ENCODE results near the gene ZNF593OS.

Gene ZNF593OS

DNA sequence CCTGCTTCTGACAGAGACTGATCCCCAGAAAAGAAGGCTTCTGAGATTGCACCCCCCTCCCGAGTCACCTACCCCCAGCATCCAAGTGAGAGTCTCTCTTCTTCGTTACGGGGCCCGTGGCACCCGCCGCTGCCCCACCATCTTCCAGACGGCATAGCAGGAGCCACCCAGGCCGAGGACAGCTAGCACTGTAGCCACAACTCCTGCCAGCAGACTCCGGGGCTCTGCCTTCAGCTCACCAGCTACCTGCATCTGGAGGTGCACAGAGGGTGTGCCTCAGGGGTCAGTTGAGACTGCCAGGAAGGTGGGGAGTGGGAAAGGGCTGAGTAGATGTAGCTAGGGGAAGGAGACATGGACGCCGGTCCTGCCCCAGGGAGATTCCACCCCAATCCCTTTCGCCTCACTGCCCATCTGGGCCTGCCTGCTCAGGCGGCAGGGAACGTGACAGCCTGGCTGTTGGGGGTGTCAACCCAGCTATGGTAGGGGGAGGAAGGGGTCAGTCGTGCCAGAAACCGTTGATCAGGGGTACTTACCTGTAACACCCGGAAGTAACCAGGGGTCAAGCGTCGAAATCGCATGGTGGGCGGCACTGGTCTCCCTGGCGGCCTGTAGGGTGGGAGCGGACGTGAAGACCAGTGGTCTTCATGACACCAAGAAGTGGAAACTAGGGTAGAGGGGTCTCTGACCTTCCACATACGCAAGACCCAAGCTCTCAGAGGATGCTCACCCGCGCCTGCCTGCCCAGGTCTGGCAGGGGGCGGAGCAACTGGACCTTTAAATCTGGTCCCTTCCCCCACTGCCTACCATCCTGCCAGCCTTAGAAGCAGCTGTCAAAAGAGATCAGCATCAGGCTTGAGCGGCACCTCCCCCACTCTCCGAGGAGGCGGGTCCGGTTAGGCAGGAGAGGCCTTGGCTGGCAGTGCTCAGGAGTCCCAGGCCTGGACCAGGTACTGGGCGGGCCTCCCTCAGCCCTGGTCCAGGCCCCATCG, at the start of gene ZNF593OS:
TSS of gene ZNF593OS (minus strand) at position 749 of the 989 bp plus-strand sequence. CDS start at position 578, 171 bp downstream.
- H3K4me3 ChIP-seq (replicated peaks; ENCODE audit: low read depth, low read length) = peak within 1 kb of the TSS; percentile 95
- no peak for TF ChIP-seq CTCF (IDR thresholded peaks at IDR 0.05; ENCODE audit: low read depth, low read length, missing control alignments)

DNA sequence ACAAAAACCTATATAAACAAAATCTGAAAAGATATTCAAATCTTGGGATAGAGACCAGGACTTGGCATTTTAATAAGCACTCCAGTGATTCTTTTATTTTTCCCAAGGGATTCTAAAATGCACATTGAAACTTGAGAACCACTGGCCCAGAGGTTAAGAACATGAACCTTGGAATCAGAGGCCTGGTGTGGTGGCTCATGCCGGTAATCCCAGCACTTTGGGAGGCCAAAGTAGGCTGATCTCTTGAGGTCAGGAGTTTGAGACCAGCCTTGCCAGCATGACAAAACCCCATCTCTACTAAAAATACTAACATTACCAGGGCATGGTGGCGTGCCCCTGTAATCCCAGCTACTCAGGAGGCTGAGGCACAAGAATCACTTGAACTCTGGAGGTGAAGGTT, 49.5 kb upstream of the ZNF593OS start:
- DNase-seq (ENCODE audit: extremely low read depth, low read depth) = no peak
- H3K4me3 ChIP-seq (replicated peaks; ENCODE audit: low read depth, low read length) = no peak overlapping the region
- TF ChIP-seq CTCF (IDR thresholded peaks at IDR 0.05; ENCODE audit: low read depth, low read length, missing control alignments) = no peak

More for the DNA sequence above, at the start of gene ZNF593OS:
- no peak for DNase-seq (ENCODE audit: extremely low read depth, low read depth)

- DNase-seq (ENCODE audit: extremely low read depth, low read depth) = no peak
- no peak for TF ChIP-seq CTCF (IDR thresholded peaks at IDR 0.05; ENCODE audit: low read depth, low read length, missing control alignments)
- no peak overlapping the region for H3K4me3 ChIP-seq (replicated peaks; ENCODE audit: low read depth, low read length)
Measured at GRCh38 chr1:26220199-26220912, 48.7 kb upstream of the ZNF593OS start.

DNA sequence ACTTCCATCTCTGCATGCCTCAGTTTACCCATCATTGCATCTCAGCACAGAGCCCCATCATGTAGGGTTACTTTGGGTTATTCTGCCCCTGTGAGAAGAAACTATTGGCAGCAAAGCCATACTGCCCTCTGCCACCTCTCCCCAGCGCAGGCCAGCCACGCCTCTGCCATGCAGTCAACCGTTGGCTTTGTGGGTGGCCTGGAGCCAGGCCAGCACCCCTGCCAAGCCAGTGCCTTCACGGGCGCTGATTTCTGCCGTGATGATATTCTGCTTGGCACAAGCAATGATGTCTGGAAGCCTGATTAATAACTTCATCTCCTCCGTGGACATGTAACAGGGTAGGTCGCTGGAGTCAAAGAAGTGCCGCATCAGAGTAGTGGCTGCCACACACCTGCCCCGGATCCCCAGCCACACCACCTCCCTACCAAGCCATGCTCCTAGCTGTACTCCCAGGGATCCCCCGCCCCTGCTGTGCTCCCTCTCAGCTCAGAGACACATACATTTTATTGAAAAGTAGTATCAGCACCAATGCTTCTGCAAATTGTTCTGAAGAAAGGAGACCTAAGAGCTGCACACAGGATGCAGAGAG, 47.4 kb upstream of the ZNF593OS start:
- no peak overlapping the region for H3K4me3 ChIP-seq (replicated peaks; ENCODE audit: low read depth, low read length)
- DNase-seq (ENCODE audit: extremely low read depth, low read depth) = no peak
- no peak for TF ChIP-seq CTCF (IDR thresholded peaks at IDR 0.05; ENCODE audit: low read depth, low read length, missing control alignments)

DNA sequence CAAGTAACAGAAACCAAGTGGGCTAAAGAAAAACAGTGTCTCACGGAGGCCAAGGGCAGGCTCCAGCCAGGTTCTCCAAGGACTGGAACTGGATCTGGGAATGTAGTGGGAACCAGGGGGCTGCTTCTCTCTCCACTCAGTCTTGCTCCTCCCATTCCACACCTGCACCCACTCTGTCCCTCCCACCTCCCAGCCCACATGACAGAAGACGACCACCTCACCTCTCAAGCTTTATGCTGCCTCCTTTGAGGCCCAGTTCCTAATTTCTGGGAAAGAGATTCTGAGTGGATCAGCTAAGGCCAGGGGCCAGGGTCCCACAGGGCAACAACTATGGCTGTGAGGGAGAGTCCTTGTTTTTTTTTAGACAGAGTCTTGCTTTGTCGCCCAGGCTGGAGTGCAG, 43.6 kb upstream of the ZNF593OS start:
- H3K4me3 ChIP-seq (replicated peaks; ENCODE audit: low read depth, low read length) = no peak overlapping the region
- TF ChIP-seq CTCF (IDR thresholded peaks at IDR 0.05; ENCODE audit: low read depth, low read length, missing control alignments) = no peak
- no peak for DNase-seq (ENCODE audit: extremely low read depth, low read depth)

DNA sequence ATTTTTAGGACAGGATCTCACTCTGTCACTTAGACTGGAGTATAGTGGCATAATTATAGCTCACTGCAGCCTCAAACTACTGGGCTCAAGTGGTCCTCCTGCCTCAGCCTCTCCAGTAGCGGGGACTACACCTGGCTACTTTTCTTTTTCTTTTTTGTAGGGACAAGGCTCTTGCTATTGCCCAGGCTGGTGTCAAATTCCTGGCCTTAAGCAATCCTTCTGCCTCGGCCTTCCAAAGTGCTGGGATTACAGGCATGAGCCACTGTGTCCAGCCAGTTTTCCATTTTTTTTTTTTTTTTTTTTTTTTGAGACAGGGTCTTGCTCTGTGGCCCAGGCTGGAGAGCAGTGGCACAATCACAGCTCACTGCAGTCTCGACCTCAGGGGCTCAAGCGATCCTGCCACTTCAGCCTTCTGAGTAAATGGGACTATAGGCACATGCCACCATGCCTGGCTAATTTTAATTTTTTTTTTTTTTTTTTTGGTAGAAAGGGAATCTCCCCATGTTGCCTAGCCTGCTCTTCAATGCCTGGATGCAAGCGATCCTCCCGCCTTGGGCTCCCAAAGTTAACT, 41.8 kb upstream of the ZNF593OS start:
- TF ChIP-seq CTCF (IDR thresholded peaks at IDR 0.05; ENCODE audit: low read depth, low read length, missing control alignments) = no peak
- H3K4me3 ChIP-seq (replicated peaks; ENCODE audit: low read depth, low read length) = no peak overlapping the region
- no peak for DNase-seq (ENCODE audit: extremely low read depth, low read depth)
